Kidney (tissue), 14 donors: ENCODE results near the gene IL17REL. TPM values are rescaled to one million over a fixed set of nuclear protein-coding genes. Genes with fewer than 3 reads are reported as not detected.

Source experiments
- DNase-seq, 5 donors: peaks; one replicate each; pipeline ENCODE4 v3.0.0-alpha.2; 2013 to 2020
- FAIRE-seq: peaks from 2 replicates; lab custom pipeline; 2012; peaks lifted over from hg19 to GRCh38; lab: Jason Lieb, UNC
- H3K27ac ChIP-seq, 2 donors: one replicate each; pipeline ENCODE4 v1.7.0; 2013; ENCODE audit warnings: low read depth in 2 of 2, low read length in 2 of 2, inconsistent platforms in 1 of 2
- H3K27me3 ChIP-seq: one replicate; pipeline ENCODE4 v1.7.1; 2013; ENCODE audit warnings: low read length, inconsistent platforms; ENCODE audit not compliant: control insufficient read depth, insufficient read depth
- H3K36me3 ChIP-seq, 3 donors: one replicate each; pipeline versions ENCODE4 v1.7.0 to v1.7.1; 2013; ENCODE audit warnings: low read length in 3 of 3, control low read depth in 1 of 3, inconsistent platforms in 1 of 3; ENCODE audit not compliant: insufficient read depth in 3 of 3, control insufficient read depth in 2 of 3
- H3K4me1 ChIP-seq, 3 donors: one replicate each; pipeline versions ENCODE4 v1.7.0 to v1.7.1; 2013; ENCODE audit warnings: low read length in 3 of 3, inconsistent platforms in 1 of 3, low read depth in 1 of 3; ENCODE audit not compliant: control insufficient read depth in 2 of 3, insufficient read depth in 2 of 3
- H3K4me3 ChIP-seq, 3 donors: one replicate each; pipeline versions ENCODE4 v1.7.0 to v1.8.1; 2013; ENCODE audit warnings: low read length in 3 of 3, control low read depth in 1 of 3, inconsistent platforms in 1 of 3
- H3K9ac ChIP-seq, 3 donors: one replicate each; pipeline versions ENCODE4 v1.7.0 to v1.7.1; 2013; ENCODE audit warnings: low read length in 3 of 3, control low read depth in 1 of 3, inconsistent platforms in 1 of 3
- H3K9me3 ChIP-seq, 3 donors: one replicate each; pipeline versions ENCODE4 v1.7.0 to v1.7.1; 2013; ENCODE audit warnings: low read length in 3 of 3, control low read depth in 1 of 3, inconsistent platforms in 1 of 3; ENCODE audit not compliant: control insufficient read depth in 2 of 3, insufficient read depth in 1 of 3
- intact Hi-C: fragments of 100-400 bp; cut with DNase I; formaldehyde crosslinking; loops from one replicate; pipeline ENCODE4 v1.11.1; 2022
- polyA plus RNA-seq: library from polyadenylated mRNA; stranded (reverse); fragments of 350-450 nt; fragmentation: Illumina TruSeq; extraction: RNeasy Lipid Tissue Mini Kit (QIAGEN cat#74804); gene quantifications from one replicate; pipeline ENCODE4 v1.2.3, GENCODE V29; 2014; ENCODE audit warnings: low read depth, low replicate concordance; ENCODE audit not compliant: insufficient read depth
- total RNA-seq: library from RNA; stranded (reverse); fragmentation: NEBNext Ultra II Directional; extraction: Animal tissue kit (Norgen Biotek cat#: 25700); gene quantifications from one replicate; pipeline ENCODE4 v1.2.1, GENCODE V29; 2021
- TF ChIP-seq, protein P1 (sequence below): IDR thresholded peaks from 3 replicates; pipeline ENCODE4 v1.5.1; 2012; ENCODE audit warnings: mild to moderate bottlenecking, moderate library complexity, borderline replicate concordance; ENCODE audit not compliant: insufficient read depth; ENCODE audit errors: extremely low read depth
- donor health status: control.
- donor health status: control.
- donor health status: control.
- donor health status: control.
- donor health status: control.
- donor health status: DM: yes; HTN: yes; CAD: no.
- donor health status: Normal renal cell carcinoma (clear cell type).

IL17REL gene
- total and polyA plus RNA-seq, 2 donors from 2014 or later: 0.16 TPM; not detected in 1

DNA sequence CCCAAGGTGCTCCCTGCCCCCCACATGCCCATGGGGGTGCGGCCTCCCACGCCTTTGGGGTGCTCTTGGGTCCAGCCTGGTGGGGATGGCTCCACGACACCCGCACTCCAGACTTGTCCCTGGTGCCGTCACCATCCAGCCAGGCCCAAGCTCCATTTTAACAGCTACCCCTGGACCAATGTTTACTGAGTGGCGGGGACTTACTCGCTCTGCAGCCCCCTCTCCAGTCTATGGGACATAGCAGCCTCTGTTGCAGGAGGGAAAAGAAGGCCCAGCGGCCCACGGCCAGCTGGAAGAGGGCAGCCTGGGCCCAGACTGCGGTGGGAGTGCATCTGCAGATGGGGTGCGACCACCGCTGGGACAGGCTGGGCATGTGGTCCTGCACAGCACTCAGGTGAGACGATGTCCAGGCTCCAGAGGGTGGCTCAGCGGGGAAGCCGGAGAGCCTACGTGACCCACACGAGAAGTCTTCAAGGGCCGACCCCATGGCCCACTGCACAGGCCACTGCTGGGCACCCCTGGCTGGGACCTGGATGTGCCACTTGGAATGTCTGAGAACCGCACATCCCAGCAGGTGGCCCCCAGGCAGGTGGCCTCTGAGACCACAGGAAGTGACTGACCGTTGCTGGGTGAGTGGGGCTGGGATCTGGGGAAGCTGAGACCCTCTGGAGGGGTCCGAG lies 18.1 kb downstream of the IL17REL start:
- TF ChIP-seq, protein P1, sequence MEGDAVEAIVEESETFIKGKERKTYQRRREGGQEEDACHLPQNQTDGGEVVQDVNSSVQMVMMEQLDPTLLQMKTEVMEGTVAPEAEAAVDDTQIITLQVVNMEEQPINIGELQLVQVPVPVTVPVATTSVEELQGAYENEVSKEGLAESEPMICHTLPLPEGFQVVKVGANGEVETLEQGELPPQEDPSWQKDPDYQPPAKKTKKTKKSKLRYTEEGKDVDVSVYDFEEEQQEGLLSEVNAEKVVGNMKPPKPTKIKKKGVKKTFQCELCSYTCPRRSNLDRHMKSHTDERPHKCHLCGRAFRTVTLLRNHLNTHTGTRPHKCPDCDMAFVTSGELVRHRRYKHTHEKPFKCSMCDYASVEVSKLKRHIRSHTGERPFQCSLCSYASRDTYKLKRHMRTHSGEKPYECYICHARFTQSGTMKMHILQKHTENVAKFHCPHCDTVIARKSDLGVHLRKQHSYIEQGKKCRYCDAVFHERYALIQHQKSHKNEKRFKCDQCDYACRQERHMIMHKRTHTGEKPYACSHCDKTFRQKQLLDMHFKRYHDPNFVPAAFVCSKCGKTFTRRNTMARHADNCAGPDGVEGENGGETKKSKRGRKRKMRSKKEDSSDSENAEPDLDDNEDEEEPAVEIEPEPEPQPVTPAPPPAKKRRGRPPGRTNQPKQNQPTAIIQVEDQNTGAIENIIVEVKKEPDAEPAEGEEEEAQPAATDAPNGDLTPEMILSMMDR: no peak
- DNase-seq: no peak
- peaks cover 0 to 2% (median 0%) of the 10 kb centered on the region in 3 donors for H3K4me1 ChIP-seq
- no peak overlapping the region for H3K4me3 ChIP-seq
- H3K27ac ChIP-seq: no peak overlapping the region
- intact Hi-C loops: no loop called here
- peaks cover 0 to 9% (median 0%) of the 10 kb centered on the region in 3 donors for H3K9me3 ChIP-seq
- FAIRE-seq: no peak
- H3K9ac ChIP-seq: no peak overlapping the region
- no peaks in the 10 kb centered on the region for H3K36me3 ChIP-seq
- no peaks in the 10 kb centered on the region for H3K27me3 ChIP-seq

DNA sequence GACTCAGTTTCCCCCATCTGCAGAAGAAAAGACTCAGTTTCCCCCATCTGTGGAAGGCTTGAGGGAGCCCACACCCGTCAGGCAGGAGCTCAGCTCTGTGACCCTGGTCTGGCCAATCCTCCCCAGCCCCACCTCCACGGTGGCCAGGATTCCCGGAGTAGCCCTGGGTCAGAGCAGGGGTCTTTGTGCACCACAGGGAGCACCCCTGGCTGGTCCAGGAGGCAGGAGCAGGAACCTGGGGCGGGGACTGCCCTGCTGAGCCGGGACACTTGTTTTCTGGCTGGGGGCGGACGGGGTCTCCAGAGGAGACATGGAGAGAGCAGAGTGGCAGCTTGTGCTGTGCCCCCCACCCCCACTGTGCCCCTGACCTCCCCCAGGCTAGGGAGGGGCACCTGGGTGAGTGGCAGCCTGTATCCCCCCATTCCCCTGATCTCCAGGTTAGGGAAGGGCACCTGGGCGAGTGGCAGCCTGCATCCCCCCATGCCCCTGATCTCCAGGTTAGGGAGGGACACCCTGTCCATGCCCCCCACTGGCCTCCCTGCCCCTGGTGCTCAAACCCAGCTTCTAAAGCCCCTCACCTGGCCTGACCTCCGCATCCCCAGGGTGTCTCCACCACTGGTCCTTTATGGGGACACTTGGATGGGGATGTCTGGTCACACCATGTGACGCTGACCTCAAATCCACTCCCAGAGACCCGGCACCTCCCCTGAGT lies 18.8 kb downstream of the IL17REL start:
- no peak overlapping the region for H3K4me3 ChIP-seq
- no peaks in the 10 kb centered on the region for H3K36me3 ChIP-seq
- DNase-seq (no peak), FAIRE-seq (no peak)
- intact Hi-C loops: no loop called here
- TF ChIP-seq, protein P1: no peak
- no peak overlapping the region for H3K9ac ChIP-seq
- no peak overlapping the region for H3K27ac ChIP-seq
- H3K4me1 ChIP-seq: peaks cover 0 to 2% (median 0%) of the 10 kb centered on the region in 3 donors
- no peaks in the 10 kb centered on the region for H3K27me3 ChIP-seq
- H3K9me3 ChIP-seq: peaks cover 0 to 9% (median 0%) of the 10 kb centered on the region in 3 donors

DNA sequence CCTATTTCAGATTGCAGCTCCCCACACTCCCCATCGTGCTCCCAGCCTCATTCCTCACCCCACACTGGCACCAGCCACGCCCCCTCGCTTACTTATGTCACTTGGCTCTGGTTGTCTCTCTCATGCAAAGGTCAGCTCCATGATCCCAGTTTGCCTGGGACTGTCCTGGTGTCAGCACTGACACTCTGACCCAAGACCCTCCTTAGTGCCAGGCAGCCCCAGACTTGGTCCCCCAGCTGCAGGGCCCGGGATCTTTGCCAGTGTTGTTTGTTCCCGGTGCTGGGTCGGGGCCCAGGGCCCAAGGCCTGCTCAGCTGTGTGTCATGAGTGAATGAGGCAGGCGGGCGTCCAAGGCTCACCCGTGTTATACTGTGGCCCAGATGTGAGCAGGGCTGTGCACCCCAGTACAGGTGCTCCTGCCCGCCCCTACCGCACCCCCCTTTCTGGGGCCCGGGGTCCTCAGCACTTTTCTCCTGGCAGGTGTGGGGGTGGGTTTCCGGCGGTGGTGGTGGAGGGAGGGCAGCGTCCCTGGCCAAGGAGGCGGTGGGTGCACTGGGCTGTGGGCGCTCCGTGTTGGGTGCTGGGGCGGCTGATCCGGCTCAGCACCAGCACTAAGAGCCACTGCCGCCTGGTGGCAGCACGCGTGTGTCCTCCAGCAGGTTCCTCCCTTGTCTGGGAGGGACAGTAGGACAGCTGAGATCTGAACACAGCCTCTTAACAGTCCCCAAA lies 19.5 kb downstream of the IL17REL start:
- intact Hi-C loops: no loop called here
- no peaks in the 10 kb centered on the region for H3K36me3 ChIP-seq
- FAIRE-seq: no peak
- peak in 2 of 5 donors; percentile 55 to 86 for DNase-seq
- peaks cover 0 to 9% (median 0%) of the 10 kb centered on the region in 3 donors for H3K9me3 ChIP-seq
- H3K4me3 ChIP-seq: no peak overlapping the region
- TF ChIP-seq, protein P1: peak; percentile 64
- no peaks in the 10 kb centered on the region for H3K27me3 ChIP-seq
- no peak overlapping the region for H3K27ac ChIP-seq
- H3K4me1 ChIP-seq: no peaks in the 10 kb centered on the region
- H3K9ac ChIP-seq: no peak overlapping the region
